Activated naive CD8-positive, alpha-beta T cell treated with anti-CD3 and anti-CD28 coated beads, Interleukin-2, amount 50 U/mL, for 24 hours (primary cell): ENCODE data around the gene CHDH.

Experiments
- ATAC-seq: fragments of 150-1000 bp; cut with Tn5 transposase; one replicate; pipeline ENCODE4 v1.10.0; 2021
- DNase-seq: peaks from one replicate; pipeline ENCODE4 v3.0.0; 2021
- H3K27ac Mint-ChIP-seq: one replicate; pipeline ENCODE4 v1.8.0; 2021; ENCODE audit warnings: mild to moderate bottlenecking, mixed read lengths
- H3K27me3 Mint-ChIP-seq: one replicate; pipeline ENCODE4 v1.8.0; 2021; ENCODE audit warnings: mixed read lengths
- H3K36me3 Mint-ChIP-seq: one replicate; pipeline ENCODE4 v1.8.0; 2021; ENCODE audit warnings: low read depth, mixed read lengths
- H3K4me1 Mint-ChIP-seq: one replicate; pipeline ENCODE4 v1.8.0; 2021; ENCODE audit warnings: mixed read lengths
- H3K4me3 Mint-ChIP-seq: one replicate; pipeline ENCODE4 v1.8.0; 2021; ENCODE audit warnings: mild to moderate bottlenecking, moderate library complexity, mixed read lengths
- H3K9me3 Mint-ChIP-seq: one replicate; pipeline ENCODE4 v1.8.0; 2021; ENCODE audit warnings: mixed read lengths

CHDH gene

DNA sequence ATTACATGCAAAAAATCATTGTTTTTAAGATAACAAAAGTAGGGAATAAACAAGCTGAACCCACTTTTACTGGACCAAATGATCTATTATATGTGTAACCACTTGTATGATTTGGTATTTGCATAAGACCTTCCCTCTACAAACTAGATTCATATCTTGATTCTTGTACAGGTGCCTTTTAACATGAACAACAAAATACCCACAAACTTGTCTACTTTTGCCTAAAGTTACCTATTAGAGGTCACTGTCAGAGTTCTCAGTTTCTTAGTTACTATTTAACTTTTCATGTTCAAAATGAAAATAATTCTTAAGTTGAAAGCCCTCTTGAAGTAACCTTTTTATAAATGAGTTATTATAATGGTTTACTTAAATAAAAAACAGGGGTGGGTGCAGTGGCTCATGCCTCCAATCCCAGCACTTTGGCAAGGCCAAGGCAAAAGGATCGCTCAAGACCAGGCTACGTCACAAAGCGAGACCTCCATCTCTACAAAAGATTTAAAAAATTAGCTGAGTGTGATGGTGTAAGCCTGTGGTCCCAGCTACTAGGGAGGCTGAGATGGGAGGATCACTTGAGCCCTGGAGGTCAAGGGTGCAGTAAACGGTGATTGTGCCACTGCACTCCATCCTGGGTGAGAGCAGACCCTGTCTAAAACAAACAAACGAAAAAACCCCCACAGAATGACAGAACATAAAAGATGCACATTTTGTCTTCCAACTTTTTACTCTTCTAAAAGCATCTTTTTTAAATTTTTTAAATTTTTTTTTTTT, 19.7 kb upstream of the CHDH start:
- Mint-ChIP-seq H3K9me3 (no peaks in the 10 kb centered on the region), H3K4me1 (no peaks in the 10 kb centered on the region), H3K27ac (no peak overlapping the region), H3K27me3 (no peaks in the 10 kb centered on the region), H3K4me3 (no peak overlapping the region), H3K36me3 (peaks cover 45% of the 10 kb centered on the region)
- DNase-seq, result no peak
- ATAC-seq, result no peak

GRCh38 chr3:53863145-53863544, 16.9 kb upstream of the CHDH start:
- no peaks in the 10 kb centered on the region for H3K9me3 Mint-ChIP-seq
- no peak overlapping the region for H3K4me3 Mint-ChIP-seq
- no peaks in the 10 kb centered on the region for H3K27me3 Mint-ChIP-seq
- no peaks in the 10 kb centered on the region for H3K4me1 Mint-ChIP-seq
- DNase-seq, result no peak
- no peak for ATAC-seq
- no peak overlapping the region for H3K27ac Mint-ChIP-seq
- peaks cover 36% of the 10 kb centered on the region for H3K36me3 Mint-ChIP-seq

DNA sequence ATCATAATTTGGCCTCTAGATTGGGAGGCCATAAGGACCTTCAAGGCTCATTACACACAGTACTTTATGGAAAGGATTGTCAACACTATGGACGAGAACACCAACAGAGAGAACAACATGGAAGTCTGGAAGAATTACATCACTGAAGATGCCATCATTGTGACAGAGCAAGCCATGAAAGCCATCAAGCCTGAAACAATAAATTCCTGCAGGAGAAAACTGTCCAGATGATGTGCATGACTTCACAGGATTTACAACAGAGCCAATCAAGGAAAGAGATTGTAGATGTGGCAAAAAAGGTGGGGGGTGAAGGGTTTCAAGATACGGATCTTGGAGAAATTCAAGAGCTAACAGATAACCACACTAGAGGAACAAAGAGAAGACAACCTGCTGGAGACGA, 16.0 kb upstream of the CHDH start:
- ATAC-seq (no peak), DNase-seq (no peak)
- no peak overlapping the region for H3K27ac Mint-ChIP-seq
- no peak overlapping the region for H3K4me3 Mint-ChIP-seq
- no peaks in the 10 kb centered on the region for H3K4me1 Mint-ChIP-seq
- H3K36me3 Mint-ChIP-seq, result peaks cover 30% of the 10 kb centered on the region
- H3K9me3 Mint-ChIP-seq, result no peaks in the 10 kb centered on the region
- no peaks in the 10 kb centered on the region for H3K27me3 Mint-ChIP-seq

- Mint-ChIP-seq H3K9me3 (no peaks in the 10 kb centered on the region), H3K36me3 (peaks cover 24% of the 10 kb centered on the region), H3K4me1 (no peaks in the 10 kb centered on the region), H3K27ac (no peak overlapping the region), H3K27me3 (no peaks in the 10 kb centered on the region), H3K4me3 (no peak overlapping the region)
- no peak for DNase-seq
- ATAC-seq, result no peak
Observed at GRCh38 chr3:53860196-53860595, 14.0 kb upstream of the CHDH start.

- Mint-ChIP-seq H3K27me3 (peaks cover 1% of the 10 kb centered on the region), H3K27ac (no peak overlapping the region), H3K4me1 (no peaks in the 10 kb centered on the region), H3K4me3 (no peak overlapping the region), H3K36me3 (peaks cover 18% of the 10 kb centered on the region), H3K9me3 (no peaks in the 10 kb centered on the region)
- ATAC-seq, result no peak
- DNase-seq, result no peak
Observed at GRCh38 chr3:53859178-53859577, 13.0 kb upstream of the CHDH start.

DNA sequence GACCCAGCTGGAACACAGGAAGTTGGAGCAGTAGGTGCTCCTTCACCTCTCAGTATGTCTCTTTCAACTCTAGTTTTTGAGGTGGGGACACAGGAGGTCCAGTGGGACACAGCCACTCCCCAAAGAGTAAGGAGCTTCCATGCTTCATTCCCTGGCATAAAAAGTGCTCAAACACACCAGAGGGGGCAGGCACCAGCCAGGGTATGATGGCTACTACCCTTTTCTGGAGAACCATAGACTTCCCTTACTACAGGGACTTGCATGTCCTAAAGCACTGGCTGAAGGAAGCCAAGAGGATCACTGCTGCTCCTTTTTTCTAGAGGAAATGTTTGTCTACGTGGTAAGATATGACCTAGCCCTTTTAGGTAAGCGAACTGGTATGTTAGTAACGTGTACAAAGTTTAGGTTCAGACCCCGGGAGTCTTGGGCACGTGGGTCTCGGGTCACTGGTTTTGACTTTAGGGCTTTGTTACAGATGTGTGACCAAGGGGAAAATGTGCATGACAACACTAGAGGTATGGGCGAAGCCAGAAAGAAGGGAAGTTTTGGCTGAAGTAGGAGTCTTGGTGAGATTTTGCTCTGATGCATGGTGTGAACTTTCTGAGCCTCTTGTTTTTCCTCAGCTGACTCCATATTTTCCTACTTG, 12.0 kb upstream of the CHDH start:
- Mint-ChIP-seq H3K27me3 (peaks cover 3% of the 10 kb centered on the region), H3K9me3 (no peaks in the 10 kb centered on the region), H3K4me1 (no peaks in the 10 kb centered on the region), H3K36me3 (peaks cover 15% of the 10 kb centered on the region), H3K27ac (no peak overlapping the region), H3K4me3 (no peak overlapping the region)
- ATAC-seq (no peak), DNase-seq (no peak)

DNA sequence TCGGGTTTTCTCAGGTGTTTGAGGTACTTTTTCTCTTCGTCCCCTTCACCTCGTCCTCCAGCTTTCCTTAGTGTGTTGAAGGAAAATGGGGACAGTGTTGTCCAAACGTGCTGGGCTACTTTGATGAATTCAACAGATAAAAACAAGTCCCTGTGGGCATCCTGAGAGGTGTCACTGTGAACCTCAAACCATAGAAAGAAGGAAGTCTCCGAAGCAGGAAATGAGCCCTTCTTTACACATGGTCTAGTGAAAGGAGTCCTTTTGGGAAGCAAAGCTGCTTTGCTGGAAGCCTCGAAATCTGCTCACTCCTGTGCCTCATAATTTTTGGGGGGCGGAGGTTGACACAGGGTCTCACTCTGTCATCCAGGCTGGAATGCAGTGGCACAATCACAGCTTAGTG, 10.7 kb upstream of the CHDH start:
- Mint-ChIP-seq H3K4me3 (no peak overlapping the region), H3K27ac (no peak overlapping the region), H3K4me1 (no peaks in the 10 kb centered on the region), H3K27me3 (peaks cover 3% of the 10 kb centered on the region), H3K36me3 (peaks cover 4% of the 10 kb centered on the region), H3K9me3 (no peaks in the 10 kb centered on the region)
- ATAC-seq (no peak), DNase-seq (no peak)

DNA sequence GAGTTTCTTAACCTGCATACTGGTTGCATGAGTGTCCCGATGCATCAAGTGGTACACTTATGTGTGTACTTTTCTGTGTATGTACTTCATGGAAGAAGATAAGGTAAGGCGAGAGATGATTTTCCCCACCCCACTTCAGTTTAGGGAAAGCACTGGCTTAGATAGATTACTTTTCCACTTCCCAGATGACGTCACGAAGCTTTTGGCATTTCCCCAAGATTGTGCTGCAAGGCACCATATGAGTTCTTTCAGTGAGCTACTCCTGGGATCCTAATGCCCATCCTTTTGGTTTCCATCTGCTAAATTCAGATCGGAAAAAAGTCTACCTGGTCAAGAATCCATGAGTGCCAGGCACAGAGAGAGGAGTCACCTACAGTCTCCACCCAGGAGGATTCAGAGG, 4.7 kb upstream of the CHDH start:
- no peak for ATAC-seq
- peaks cover 36% of the 10 kb centered on the region for H3K27me3 Mint-ChIP-seq

DNA sequence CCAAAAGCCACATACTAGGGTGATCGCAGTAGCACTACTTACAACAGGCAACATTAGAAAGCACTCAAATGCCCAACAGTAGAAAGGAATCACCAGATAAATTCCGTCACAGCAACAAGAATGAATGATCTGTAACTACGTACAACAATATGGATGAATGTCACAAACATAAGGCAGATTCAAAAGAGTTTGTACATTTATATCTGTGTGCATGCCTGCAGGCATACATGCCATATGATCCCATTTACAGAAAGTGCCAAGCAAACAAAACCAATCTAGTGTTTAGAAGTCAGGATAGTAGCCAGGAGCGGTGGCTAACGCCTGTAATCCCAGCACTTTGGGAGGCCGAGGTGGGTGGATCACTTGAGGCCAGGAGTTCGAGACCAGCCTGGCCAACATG, 3.7 kb upstream of the CHDH start:
- ATAC-seq, result no peak
- no peak overlapping the region for H3K27ac Mint-ChIP-seq

More for the DNA sequence above, 4.7 kb upstream of the CHDH start:
- Mint-ChIP-seq H3K27ac (no peak overlapping the region), H3K4me1 (no peaks in the 10 kb centered on the region), H3K4me3 (no peak overlapping the region), H3K36me3 (no peaks in the 10 kb centered on the region), H3K9me3 (no peaks in the 10 kb centered on the region)
- no peak for DNase-seq

DNA sequence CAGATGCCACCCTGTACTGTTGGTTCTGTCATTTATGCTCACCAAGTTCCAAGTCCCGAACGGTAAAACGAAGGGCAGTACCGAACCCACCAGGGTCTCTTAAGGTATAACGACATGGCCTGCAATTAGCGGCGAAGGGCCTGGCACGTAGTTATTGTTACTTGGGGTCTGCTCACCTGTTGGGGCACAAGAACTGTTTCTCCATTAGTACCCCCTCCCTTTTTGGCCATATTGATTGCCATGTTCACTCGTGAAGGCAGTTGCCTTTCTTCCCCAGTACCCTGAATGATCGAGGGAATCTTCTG, 584 bp upstream of the CHDH start:
- peaks cover 58% of the 10 kb centered on the region for H3K27me3 Mint-ChIP-seq
- H3K27ac Mint-ChIP-seq, result no peak overlapping the region
- H3K4me1 Mint-ChIP-seq, result peaks cover 10% of the 10 kb centered on the region
- H3K36me3 Mint-ChIP-seq, result no peaks in the 10 kb centered on the region
- ATAC-seq (no peak), DNase-seq (no peak)
- peak overlapping the region; percentile 58 for H3K4me3 Mint-ChIP-seq
- H3K9me3 Mint-ChIP-seq, result no peaks in the 10 kb centered on the region

More for the DNA sequence above, 3.7 kb upstream of the CHDH start:
- Mint-ChIP-seq H3K9me3 (no peaks in the 10 kb centered on the region), H3K36me3 (no peaks in the 10 kb centered on the region), H3K27me3 (peaks cover 45% of the 10 kb centered on the region), H3K4me1 (peaks cover 5% of the 10 kb centered on the region), H3K4me3 (no peak overlapping the region)
- no peak for DNase-seq

GRCh38 chr3:53845881-53846133, 412 bp downstream of the CHDH start:
- peak; percentile 15 for ATAC-seq
- no peak for DNase-seq
- no peak overlapping the region for H3K27ac Mint-ChIP-seq
- H3K36me3 Mint-ChIP-seq, result no peaks in the 10 kb centered on the region
- no peaks in the 10 kb centered on the region for H3K9me3 Mint-ChIP-seq
- peaks cover 10% of the 10 kb centered on the region for H3K4me1 Mint-ChIP-seq
- H3K27me3 Mint-ChIP-seq, result peaks cover 55% of the 10 kb centered on the region
- H3K4me3 Mint-ChIP-seq, result peak overlapping the region; percentile 55

GRCh38 chr3:53845103-53845880, 927 bp downstream of the CHDH start:
- H3K27me3 Mint-ChIP-seq, result peaks cover 54% of the 10 kb centered on the region
- no peak overlapping the region for H3K27ac Mint-ChIP-seq
- no peaks in the 10 kb centered on the region for H3K9me3 Mint-ChIP-seq
- ATAC-seq (no peak), DNase-seq (no peak)
- no peaks in the 10 kb centered on the region for H3K36me3 Mint-ChIP-seq
- H3K4me1 Mint-ChIP-seq, result peaks cover 10% of the 10 kb centered on the region
- H3K4me3 Mint-ChIP-seq, result peak overlapping the region; percentile 55

DNA sequence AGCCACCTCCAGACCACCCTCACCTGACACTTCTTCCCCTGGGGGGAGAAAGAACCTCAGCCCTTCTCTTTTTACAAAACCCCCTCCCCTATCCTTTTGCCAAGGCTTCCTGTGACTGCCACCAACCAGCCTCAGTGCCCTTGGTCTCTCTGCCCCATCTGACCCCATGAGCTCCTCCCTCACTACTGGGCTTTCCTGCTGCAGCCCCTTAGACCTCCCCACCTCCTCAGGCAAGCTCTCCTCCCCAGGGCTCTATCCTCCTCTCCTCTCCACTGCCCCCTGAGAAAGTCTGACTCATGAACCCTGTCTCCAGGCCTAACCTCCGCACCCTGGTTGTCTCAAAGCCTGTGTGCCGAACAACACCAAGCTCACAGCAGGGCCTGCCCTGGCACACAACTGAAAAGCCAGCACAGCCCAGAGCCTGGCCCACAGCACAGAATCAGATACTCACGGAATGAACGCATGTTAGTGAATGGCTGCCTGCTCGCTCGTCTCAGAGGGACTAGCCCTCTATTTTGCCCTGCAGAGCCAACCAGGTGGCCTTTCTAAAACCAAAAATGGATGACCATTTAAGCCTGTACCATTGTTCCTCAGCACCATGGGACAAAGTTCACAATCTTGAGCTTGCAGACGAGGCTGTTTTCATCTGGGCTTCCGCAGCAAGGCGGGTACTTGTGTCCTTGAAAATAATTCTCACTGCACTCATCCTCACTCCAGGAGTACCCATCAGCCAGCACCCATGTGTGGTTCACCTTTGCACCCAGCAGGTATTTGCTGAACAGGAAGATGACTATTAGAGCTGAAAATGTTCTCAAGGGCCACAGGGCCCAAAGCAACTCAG, 1.7 kb downstream of the CHDH start:
- Mint-ChIP-seq H3K27ac (no peak overlapping the region), H3K9me3 (no peaks in the 10 kb centered on the region), H3K27me3 (peaks cover 52% of the 10 kb centered on the region), H3K4me1 (peaks cover 10% of the 10 kb centered on the region), H3K4me3 (peak overlapping the region; percentile 55), H3K36me3 (no peaks in the 10 kb centered on the region)
- ATAC-seq (peak; percentile 16), DNase-seq (no peak)

- H3K36me3 Mint-ChIP-seq, result no peaks in the 10 kb centered on the region
- DNase-seq (no peak), ATAC-seq (no peak)
- peaks cover 10% of the 10 kb centered on the region for H3K4me1 Mint-ChIP-seq
- H3K27me3 Mint-ChIP-seq, result peaks cover 45% of the 10 kb centered on the region
- H3K4me3 Mint-ChIP-seq, result peak overlapping the region; percentile 20
- H3K27ac Mint-ChIP-seq, result no peak overlapping the region
- no peaks in the 10 kb centered on the region for H3K9me3 Mint-ChIP-seq
Observed at GRCh38 chr3:53843195-53844177, 2.7 kb downstream of the CHDH start.
